ENCODE data around the gene YIF1B. TPM values are rescaled to one million over a fixed set of nuclear protein-coding genes. Genes with fewer than 3 reads are reported as not detected.

The YIF1B gene
- total RNA-seq, 1 donor = 59.8 TPM

GRCh38 chr19:38304866-38305429 is 10.8 kb downstream of the YIF1B start:
- no peak for TF ChIP-seq CTCF (IDR thresholded peaks at IDR 0.05; ENCODE audit: insufficient read depth, low read length)
- H3K4me3 ChIP-seq (ENCODE audit: low read depth, low read length) = no peak overlapping the region
- no peak for DNase-seq (ENCODE audit: low read depth)

- no peak for DNase-seq (ENCODE audit: low read depth)
- TF ChIP-seq CTCF (IDR thresholded peaks at IDR 0.05; ENCODE audit: insufficient read depth, low read length) = no peak
- no peak overlapping the region for H3K4me3 ChIP-seq (ENCODE audit: low read depth, low read length)
Measured at GRCh38 chr19:38304352-38304865, 11.3 kb downstream of the YIF1B start.

GRCh38 chr19:38303517-38304351 is 12.0 kb downstream of the YIF1B start, which contains the start of gene C19orf33:
C19orf33 (plus strand) TSS chr19:38304251; CDS start chr19:38304262, 11 bp downstream.
- DNase-seq (ENCODE audit: low read depth) = no peak
- no peak for TF ChIP-seq CTCF (IDR thresholded peaks at IDR 0.05; ENCODE audit: insufficient read depth, low read length)
- no peak within 1 kb of the TSS for H3K4me3 ChIP-seq (ENCODE audit: low read depth, low read length)

- no peak overlapping the region for H3K4me3 ChIP-seq (ENCODE audit: low read depth, low read length)
- peak; percentile 58 for DNase-seq (ENCODE audit: low read depth)
- TF ChIP-seq CTCF (IDR thresholded peaks at IDR 0.05; ENCODE audit: insufficient read depth, low read length) = no peak
Measured at GRCh38 chr19:38298821-38299680, 16.7 kb downstream of the YIF1B start.

GRCh38 chr19:38294090-38294489 is 21.7 kb downstream of the YIF1B start:
- DNase-seq (ENCODE audit: low read depth) = no peak
- H3K4me3 ChIP-seq (ENCODE audit: low read depth, low read length) = no peak overlapping the region
- no peak for TF ChIP-seq CTCF (IDR thresholded peaks at IDR 0.05; ENCODE audit: insufficient read depth, low read length)

GRCh38 chr19:38293281-38293680 is 22.5 kb downstream of the YIF1B start:
- H3K4me3 ChIP-seq (ENCODE audit: low read depth, low read length) = no peak overlapping the region
- DNase-seq (ENCODE audit: low read depth) = no peak
- TF ChIP-seq CTCF (IDR thresholded peaks at IDR 0.05; ENCODE audit: insufficient read depth, low read length) = no peak
